T-cell (primary cell): Measurements from ENCODE around the gene KCNT1. TPM values are rescaled to one million over a fixed set of nuclear protein-coding genes. Genes with fewer than 3 reads are reported as not detected.

Source experiments
- ATAC-seq, 4 experiments: fragments of 200-7000 bp in 3 of 4; fragments of 150-1000 bp in 1 of 4; cut with Tn5 transposase; replicated peaks in 1 of 4; 1 replicate in 3 of 4; 2 replicates in 1 of 4; pipeline ENCODE4 v1.10.0; 2021; ENCODE audit warnings: moderate library complexity in 3 of 4, mild to moderate bottlenecking in 2 of 4, moderate number of reproducible peaks in 1 of 4
- CTCF ChIA-PET, 2 donors: fragments of 300-600 bp; sonication (Branson Sonifier 250); formaldehyde crosslinking; loops; one replicate each; lab custom pipeline; 2022; ENCODE audit warnings: antibody characterized with exemption in 2 of 2; lab: Charles Lee
- POLR2A ChIA-PET, 2 donors: fragments of 300-600 bp; sonication (Branson Sonifier 250); formaldehyde crosslinking; loops; one replicate each; lab custom pipeline; 2022; ENCODE audit warnings: antibody characterized with exemption in 2 of 2; lab: Charles Lee
- DNase-seq, 35 experiments: peaks; one replicate each; pipeline versions ENCODE4 v3.0.0 to v3.0.0-alpha.2; 2013 to 2023
- H3K27ac ChIP-seq: one replicate; pipeline ENCODE4 v1.5.1; 2013; ENCODE audit warnings: low read length
- H3K27me3 ChIP-seq, 2 experiments: replicated peaks in 1 of 2; 1 replicate in 1 of 2; 2 replicates in 1 of 2; pipeline versions ENCODE4 v1.6.1 to v1.7.0; 2013; ENCODE audit warnings: low read length in 1 of 2, mixed read lengths in 1 of 2; ENCODE audit not compliant: control insufficient read depth in 2 of 2, insufficient read depth in 2 of 2; ENCODE audit errors: extremely low read depth in 1 of 2
- H3K36me3 ChIP-seq, 2 donors: 1 replicate in 1 of 2; 2 replicates in 1 of 2; pipeline versions ENCODE4 v1.6.1 to v1.7.0; 2013; ENCODE audit warnings: low read length in 1 of 2; ENCODE audit not compliant: control insufficient read depth in 2 of 2, insufficient read depth in 1 of 2; ENCODE audit errors: extremely low read depth in 1 of 2
- H3K4me1 ChIP-seq, 2 experiments: 1 replicate in 1 of 2; 2 replicates in 1 of 2; pipeline versions ENCODE4 v1.6.1 to v1.7.0; 2013; ENCODE audit warnings: low read length in 2 of 2, mixed read lengths in 1 of 2; ENCODE audit not compliant: insufficient read depth in 2 of 2, control insufficient read depth in 1 of 2; ENCODE audit errors: extremely low read depth in 1 of 2
- H3K4me3 ChIP-seq, 2 donors: 1 replicate in 1 of 2; 2 replicates in 1 of 2; pipeline versions ENCODE4 v1.5.1 to v1.7.0; 2013; ENCODE audit warnings: mild to moderate bottlenecking in 2 of 2, low read length in 1 of 2, moderate library complexity in 1 of 2; ENCODE audit not compliant: control insufficient read depth in 1 of 2; ENCODE audit errors: extremely low read depth in 1 of 2
- H3K9me3 ChIP-seq: 2 replicates; pipeline ENCODE4 v1.7.0; 2013
- H3K27ac Mint-ChIP-seq, 2 donors: one replicate each; pipeline ENCODE4 v1.8.0; 2020 to 2021; ENCODE audit warnings: mild to moderate bottlenecking in 2 of 2, mixed read lengths in 2 of 2
- H3K27me3 Mint-ChIP-seq, 2 donors: one replicate each; pipeline ENCODE4 v1.8.0; 2021 to 2022; ENCODE audit warnings: mixed read lengths in 2 of 2
- H3K36me3 Mint-ChIP-seq: one replicate; pipeline ENCODE4 v1.8.0; 2021; ENCODE audit warnings: mixed read lengths
- H3K4me1 Mint-ChIP-seq, 3 donors: one replicate each; pipeline ENCODE4 v1.8.0; 2020 to 2022; ENCODE audit warnings: mixed read lengths in 3 of 3, mild to moderate bottlenecking in 1 of 3
- H3K4me3 Mint-ChIP-seq, 3 donors: one replicate each; pipeline ENCODE4 v1.8.0; 2020 to 2022; ENCODE audit warnings: mild to moderate bottlenecking in 3 of 3, mixed read lengths in 3 of 3, moderate library complexity in 3 of 3
- H3K9me3 Mint-ChIP-seq, 3 donors: one replicate each; pipeline ENCODE4 v1.8.0; 2020 to 2022; ENCODE audit warnings: mixed read lengths in 3 of 3
- WGBS: methylation state at CpG from one replicate; pipeline ENCODE4 v1.1.5; 2013; ENCODE audit warnings: missing lambda C conversion rate; ENCODE audit not compliant: insufficient coverage; 5-methylcytosine and 5-hydroxymethylcytosine counted together
- total RNA-seq, 35 experiments: library from RNA in 6 of 35; stranded (reverse) in 6 of 35; fragments of 120-200 nt in 1 of 35; gene quantifications; one replicate each; pipeline versions ENCODE4 v1.2.1 to v1.2.4 and lab custom pipeline; 2013 to 2026

KCNT1 gene
- total RNA-seq, 5 donors from 2014 or later (not counting 1 experiment from before 2014, with no cell fraction given) = 0.07 to 0.54 (median 0.16) TPM; not detected in 2

DNA sequence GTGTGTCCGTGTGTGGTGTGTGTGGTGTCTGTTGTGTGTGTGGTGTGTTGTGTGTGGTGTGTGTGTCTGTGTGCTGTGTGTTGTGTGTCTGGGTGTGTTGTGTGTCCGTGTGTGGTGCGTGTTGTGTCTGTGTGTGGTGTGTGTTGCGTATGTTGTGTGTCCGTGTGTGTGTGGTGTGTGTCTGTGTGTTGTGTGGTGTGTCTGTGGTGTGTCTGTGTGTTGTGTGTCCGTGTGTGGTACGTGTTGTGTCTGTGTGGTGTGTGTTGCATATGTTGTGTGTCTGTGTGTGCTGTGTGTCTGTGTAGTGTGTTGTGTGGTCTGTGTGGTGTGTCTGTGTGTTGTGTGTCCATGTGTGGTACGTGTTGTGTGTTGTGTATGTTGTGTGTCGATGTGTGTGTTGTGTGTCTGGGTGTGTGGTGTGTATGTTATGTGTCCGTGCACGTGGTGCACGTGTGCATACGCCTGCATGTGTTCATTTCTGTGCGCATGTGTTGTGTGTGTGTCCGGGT lies 72.3 kb downstream of the KCNT1 start:
- Histone ChIP-seq H3K4me1 (peaks cover 0 to 18% of the 10 kb centered on the region in 2 experiments), H3K27me3 (peaks cover 0 to 32% of the 10 kb centered on the region in 2 experiments), H3K4me3 (no peak overlapping the region), H3K9me3 (no peaks in the 10 kb centered on the region), H3K36me3 (no peaks in the 10 kb centered on the region), H3K27ac (no peak overlapping the region)
- no peak overlapping the region for H3K4me3 Mint-ChIP-seq
- CTCF ChIA-PET = no interaction called here
- H3K27ac Mint-ChIP-seq = no peak overlapping the region
- 94% methylated on average over 11 of the region's 15 CpGs for WGBS
- no peaks in the 10 kb centered on the region for H3K9me3 Mint-ChIP-seq
- ATAC-seq (no peak), DNase-seq (no peak)
- peaks cover 0 to under 1% of the 10 kb centered on the region in 2 donors for H3K27me3 Mint-ChIP-seq
- no peaks in the 10 kb centered on the region for H3K36me3 Mint-ChIP-seq
- H3K4me1 Mint-ChIP-seq = no peaks in the 10 kb centered on the region
- POLR2A ChIA-PET = no interaction called here

DNA sequence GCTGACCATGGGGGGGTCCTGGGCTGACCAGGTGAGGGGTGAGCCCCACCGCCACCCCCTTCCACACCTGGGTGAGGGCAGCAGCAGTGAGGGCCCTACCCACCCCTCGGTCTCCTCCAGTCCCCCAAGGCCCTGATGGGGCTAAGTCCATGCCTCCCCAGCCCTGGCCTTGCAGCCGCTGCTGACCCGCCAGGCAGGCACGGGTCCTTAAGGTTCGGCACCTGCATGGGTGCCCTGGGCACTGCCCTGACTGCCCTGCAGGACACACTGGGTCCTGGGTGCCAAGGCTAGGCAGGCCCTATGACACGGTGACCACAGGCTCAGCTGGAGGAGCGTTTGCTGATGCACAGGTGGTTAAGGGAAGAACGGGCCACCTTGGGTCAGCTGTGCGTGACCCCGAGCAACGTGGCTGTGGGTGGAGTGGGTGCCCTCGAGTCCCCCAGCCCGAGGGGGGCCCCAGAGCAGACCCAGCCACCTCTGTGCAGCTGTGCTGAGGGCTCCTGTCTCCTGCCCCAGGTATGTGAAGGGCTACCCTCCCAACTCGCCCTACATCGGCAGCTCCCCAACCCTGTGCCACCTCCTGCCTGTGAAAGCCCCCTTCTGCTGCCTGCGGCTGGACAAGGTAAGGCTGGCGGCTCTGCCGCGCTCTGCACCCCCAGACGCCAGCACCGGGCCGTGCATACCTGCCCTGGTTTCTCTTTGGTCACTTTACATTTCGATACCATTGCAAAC lies 73.0 kb downstream of the KCNT1 start:
- Histone ChIP-seq H3K36me3 (no peaks in the 10 kb centered on the region), H3K9me3 (no peaks in the 10 kb centered on the region), H3K4me3 (no peak overlapping the region), H3K27ac (no peak overlapping the region), H3K27me3 (peaks cover 0 to 34% of the 10 kb centered on the region in 2 experiments), H3K4me1 (peaks cover 0 to 18% of the 10 kb centered on the region in 2 experiments)
- Mint-ChIP-seq H3K27ac (no peak overlapping the region), H3K36me3 (no peaks in the 10 kb centered on the region), H3K27me3 (no peaks in the 10 kb centered on the region), H3K4me3 (no peak overlapping the region), H3K9me3 (no peaks in the 10 kb centered on the region), H3K4me1 (no peaks in the 10 kb centered on the region)
- 85% methylated on average over 19 of the region's 24 CpGs for WGBS
- no peak for DNase-seq
- ChIA-PET POLR2A (no interaction called here), CTCF (no interaction called here)
- no peak for ATAC-seq

DNA sequence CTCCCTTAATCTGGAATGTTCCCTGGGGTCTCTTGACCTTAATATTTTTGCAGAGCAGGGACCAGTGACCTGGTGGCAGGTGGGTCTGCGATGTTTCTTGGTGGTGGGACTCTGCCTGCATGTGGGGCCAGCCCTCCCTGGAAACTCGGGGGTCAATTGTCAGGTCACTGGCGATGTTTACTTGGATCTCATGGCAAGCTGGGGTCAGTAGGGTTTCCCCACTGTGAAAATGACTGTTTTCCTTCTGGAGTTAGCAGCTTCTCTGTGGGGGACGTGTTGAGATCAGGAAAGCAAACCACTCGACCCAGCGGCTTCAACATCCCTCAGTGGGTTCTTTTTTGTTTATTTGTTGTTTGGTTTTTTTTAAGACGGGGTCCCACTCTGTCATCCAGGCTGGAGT lies 73.9 kb downstream of the KCNT1 start:
- no peak overlapping the region for H3K4me3 ChIP-seq
- peaks cover 0 to 18% of the 10 kb centered on the region in 2 experiments for H3K4me1 ChIP-seq
- Mint-ChIP-seq H3K9me3 (no peaks in the 10 kb centered on the region), H3K36me3 (no peaks in the 10 kb centered on the region), H3K27me3 (no peaks in the 10 kb centered on the region), H3K27ac (no peak overlapping the region), H3K4me3 (no peak overlapping the region), H3K4me1 (no peaks in the 10 kb centered on the region)
- no peak for ATAC-seq
- ChIA-PET POLR2A (no interaction called here), CTCF (no interaction called here)
- peaks cover 0 to 33% of the 10 kb centered on the region in 2 experiments for H3K27me3 ChIP-seq
- DNase-seq = no peak
- no peak overlapping the region for H3K27ac ChIP-seq
- no peaks in the 10 kb centered on the region for H3K9me3 ChIP-seq
- H3K36me3 ChIP-seq = no peaks in the 10 kb centered on the region
- 47% methylated on average over 5 of the region's 7 CpGs for WGBS

DNA sequence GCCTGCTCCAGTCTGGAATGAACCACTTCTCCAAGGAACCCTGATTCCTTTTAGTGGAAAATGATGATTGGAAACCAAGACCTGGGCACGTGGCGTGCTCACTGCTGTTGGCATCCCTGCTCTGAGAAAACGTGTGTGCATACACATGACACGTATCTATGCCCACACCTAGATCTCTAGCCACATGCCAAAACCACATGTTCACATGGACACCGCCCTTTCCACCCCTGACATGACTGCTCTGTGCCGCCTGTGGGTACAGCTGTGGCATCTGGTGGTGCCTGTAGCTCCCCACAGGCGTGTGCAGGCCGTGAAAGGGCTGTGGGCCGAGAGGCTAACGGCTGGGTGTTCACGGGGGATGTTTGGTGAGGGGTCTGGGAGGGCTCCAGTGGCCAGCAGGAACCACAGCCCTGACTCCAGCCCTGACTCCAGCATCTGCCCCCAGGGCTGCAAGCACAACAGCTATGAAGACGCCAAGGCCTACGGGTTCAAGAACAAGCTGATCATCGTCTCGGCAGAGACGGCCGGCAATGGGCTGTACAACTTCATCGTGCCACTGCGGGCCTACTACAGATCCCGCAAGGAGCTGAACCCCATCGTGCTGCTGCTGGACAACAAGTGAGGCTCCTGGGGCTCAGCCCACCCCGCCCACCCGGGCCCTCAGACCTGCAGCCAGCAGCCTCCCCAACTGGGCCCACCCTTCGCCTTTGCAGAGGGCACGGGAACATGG lies 75.1 kb downstream of the KCNT1 start:
- Mint-ChIP-seq H3K9me3 (no peaks in the 10 kb centered on the region), H3K36me3 (no peaks in the 10 kb centered on the region), H3K4me1 (no peaks in the 10 kb centered on the region), H3K27ac (no peak overlapping the region), H3K27me3 (no peaks in the 10 kb centered on the region), H3K4me3 (no peak overlapping the region)
- no peak for ATAC-seq
- no peak overlapping the region for H3K4me3 ChIP-seq
- H3K4me1 ChIP-seq = peaks cover 0 to 18% of the 10 kb centered on the region in 2 experiments
- peak in 10 of 35 experiments; percentile 3 to 45 (median 26) for DNase-seq
- H3K27me3 ChIP-seq = peaks cover 0 to 26% of the 10 kb centered on the region in 2 experiments
- ChIA-PET POLR2A (no interaction called here), CTCF (no interaction called here)
- 70% methylated on average over 20 of the region's 25 CpGs for WGBS
- no peak overlapping the region for H3K27ac ChIP-seq
- H3K9me3 ChIP-seq = no peaks in the 10 kb centered on the region
- H3K36me3 ChIP-seq = no peaks in the 10 kb centered on the region

DNA sequence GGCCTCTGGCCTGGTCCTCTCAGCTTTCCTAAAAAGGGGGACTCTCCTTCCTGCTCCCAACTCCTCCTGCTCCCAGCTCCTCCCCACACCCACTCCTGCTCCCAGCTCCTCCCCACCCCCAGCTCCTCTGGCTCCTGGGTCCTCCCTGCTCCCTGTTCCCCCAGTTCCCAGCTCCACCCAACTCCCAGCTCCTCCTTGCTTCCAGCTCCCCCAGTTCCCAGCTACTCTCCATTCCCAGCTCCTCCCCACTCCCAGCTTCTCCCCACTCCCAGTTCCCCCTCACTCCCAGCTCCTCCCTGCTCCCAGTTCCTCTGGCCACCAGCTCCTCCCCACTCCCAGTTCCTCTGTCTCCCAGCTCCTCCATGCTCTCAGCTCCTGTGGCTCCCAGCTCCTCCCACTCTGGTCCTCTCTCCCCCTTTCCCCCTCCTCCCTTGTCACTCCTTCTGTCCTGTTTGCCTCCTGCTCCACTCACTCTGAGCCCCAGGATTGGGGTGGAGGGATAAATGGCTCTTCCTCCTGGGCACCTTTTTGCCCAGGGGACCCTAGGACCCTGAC lies 75.7 kb downstream of the KCNT1 start:
- no peak overlapping the region for H3K4me3 ChIP-seq
- no peaks in the 10 kb centered on the region for H3K36me3 Mint-ChIP-seq
- no peak for DNase-seq
- no peaks in the 10 kb centered on the region for H3K4me1 Mint-ChIP-seq
- no peak overlapping the region for H3K27ac ChIP-seq
- ChIA-PET CTCF (no interaction called here), POLR2A (no interaction called here)
- peaks cover 0 to 26% of the 10 kb centered on the region in 2 experiments for H3K27me3 ChIP-seq
- H3K9me3 ChIP-seq = no peaks in the 10 kb centered on the region
- no peak for ATAC-seq
- H3K4me1 ChIP-seq = peaks cover 0 to 18% of the 10 kb centered on the region in 2 experiments
- H3K9me3 Mint-ChIP-seq = no peaks in the 10 kb centered on the region
- peaks cover 0 to 4% of the 10 kb centered on the region in 2 donors for H3K27me3 Mint-ChIP-seq
- no peak overlapping the region for H3K4me3 Mint-ChIP-seq
- H3K27ac Mint-ChIP-seq = no peak overlapping the region
- H3K36me3 ChIP-seq = no peaks in the 10 kb centered on the region

DNA sequence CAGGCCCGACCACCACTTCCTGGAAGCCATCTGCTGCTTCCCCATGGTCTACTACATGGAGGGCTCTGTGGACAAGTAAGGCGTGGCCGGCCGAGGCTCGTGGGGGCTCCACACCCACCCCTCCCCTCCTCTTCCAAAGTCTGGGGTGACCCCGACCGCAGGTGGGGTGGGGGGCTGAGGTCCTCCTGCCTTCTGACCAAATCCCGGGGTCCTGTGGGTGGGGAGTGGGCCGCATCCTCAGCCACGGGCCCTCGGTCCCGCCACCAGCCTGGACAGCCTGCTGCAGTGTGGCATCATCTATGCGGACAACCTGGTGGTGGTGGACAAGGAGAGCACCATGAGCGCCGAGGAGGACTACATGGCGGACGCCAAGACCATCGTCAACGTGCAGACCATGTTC lies 76.4 kb downstream of the KCNT1 start:
- Histone ChIP-seq H3K27ac (no peak overlapping the region), H3K4me3 (no peak overlapping the region), H3K4me1 (peaks cover 0 to 18% of the 10 kb centered on the region in 2 experiments), H3K36me3 (no peaks in the 10 kb centered on the region), H3K27me3 (peaks cover 0 to 26% of the 10 kb centered on the region in 2 experiments), H3K9me3 (no peaks in the 10 kb centered on the region)
- ATAC-seq (no peak), DNase-seq (no peak)
- CTCF ChIA-PET = no interaction called here
- 97% methylated on average over 9 of the region's 19 CpGs for WGBS
- H3K27me3 Mint-ChIP-seq = peaks cover 0 to 5% of the 10 kb centered on the region in 2 donors
- H3K4me1 Mint-ChIP-seq = no peaks in the 10 kb centered on the region
- H3K27ac Mint-ChIP-seq = no peak overlapping the region
- no peaks in the 10 kb centered on the region for H3K9me3 Mint-ChIP-seq
- H3K4me3 Mint-ChIP-seq = no peak overlapping the region
- H3K36me3 Mint-ChIP-seq = no peaks in the 10 kb centered on the region
- POLR2A ChIA-PET = no interaction called here
